Measurements from ENCODE around the gene FHIT. TPM values are rescaled to one million over a fixed set of nuclear protein-coding genes. Genes with fewer than 3 reads are reported as not detected.
A peak's percentile ranks its signal among the peaks of the same experiment; 100 is the strongest.

Gene FHIT
- total and polyA plus RNA-seq, 2 donors from 2014 or later, result 20.2 to 61.2 TPM

GRCh38 chr3:60752809-60753208, 498.4 kb downstream of the FHIT start:
- no peaks in the 10 kb centered on the region for H3K36me3 ChIP-seq (ENCODE audit: control insufficient read depth in 2 of 3, insufficient read depth in 3 of 3, low read length in 3 of 3)
- TF ChIP-seq, protein P1, sequence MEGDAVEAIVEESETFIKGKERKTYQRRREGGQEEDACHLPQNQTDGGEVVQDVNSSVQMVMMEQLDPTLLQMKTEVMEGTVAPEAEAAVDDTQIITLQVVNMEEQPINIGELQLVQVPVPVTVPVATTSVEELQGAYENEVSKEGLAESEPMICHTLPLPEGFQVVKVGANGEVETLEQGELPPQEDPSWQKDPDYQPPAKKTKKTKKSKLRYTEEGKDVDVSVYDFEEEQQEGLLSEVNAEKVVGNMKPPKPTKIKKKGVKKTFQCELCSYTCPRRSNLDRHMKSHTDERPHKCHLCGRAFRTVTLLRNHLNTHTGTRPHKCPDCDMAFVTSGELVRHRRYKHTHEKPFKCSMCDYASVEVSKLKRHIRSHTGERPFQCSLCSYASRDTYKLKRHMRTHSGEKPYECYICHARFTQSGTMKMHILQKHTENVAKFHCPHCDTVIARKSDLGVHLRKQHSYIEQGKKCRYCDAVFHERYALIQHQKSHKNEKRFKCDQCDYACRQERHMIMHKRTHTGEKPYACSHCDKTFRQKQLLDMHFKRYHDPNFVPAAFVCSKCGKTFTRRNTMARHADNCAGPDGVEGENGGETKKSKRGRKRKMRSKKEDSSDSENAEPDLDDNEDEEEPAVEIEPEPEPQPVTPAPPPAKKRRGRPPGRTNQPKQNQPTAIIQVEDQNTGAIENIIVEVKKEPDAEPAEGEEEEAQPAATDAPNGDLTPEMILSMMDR (IDR thresholded peaks at IDR 0.05; ENCODE audit: borderline replicate concordance, extremely low read depth, insufficient read depth), result no peak
- FAIRE-seq, result no peak

DNA sequence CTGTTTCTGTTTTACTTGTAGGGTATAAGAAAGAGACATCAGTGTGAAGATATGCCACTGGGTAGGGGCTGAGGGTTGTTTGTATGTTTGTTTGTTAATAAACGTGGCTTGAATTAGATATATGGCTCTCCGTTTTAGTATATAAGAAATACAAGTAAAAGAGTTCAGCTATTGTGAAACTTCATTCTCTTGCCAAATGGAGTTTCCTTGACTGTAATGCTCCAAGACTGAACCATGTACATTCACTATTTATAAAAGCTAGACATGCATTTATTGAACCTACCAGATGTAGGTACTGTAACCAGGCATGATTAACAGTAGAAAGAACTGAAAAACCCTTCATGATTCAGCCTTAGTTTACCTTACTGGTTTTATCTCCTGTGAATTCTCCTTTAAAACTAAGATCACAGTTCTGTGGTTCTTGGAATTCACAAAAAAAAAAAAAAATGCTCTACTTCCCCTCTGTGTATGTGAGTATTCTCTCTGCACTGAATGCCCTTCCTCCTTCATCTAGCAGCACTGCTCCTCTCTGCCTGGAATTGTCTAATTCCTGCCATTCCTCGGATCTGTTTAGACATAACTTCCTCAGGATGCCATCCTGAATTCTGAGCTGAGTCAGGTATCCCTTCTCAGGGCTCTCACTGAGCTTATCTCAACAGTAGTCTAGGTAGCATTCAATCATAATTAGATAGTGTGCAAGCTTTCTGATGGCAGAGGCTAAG, 504.4 kb downstream of the FHIT start:
- H3K27me3 ChIP-seq (ENCODE audit: control insufficient read depth, insufficient read depth, low read length), result no peaks in the 10 kb centered on the region
- H3K4me3 ChIP-seq (ENCODE audit: low read length in 3 of 3), result no peak overlapping the region
- H3K4me1 ChIP-seq (ENCODE audit: control insufficient read depth in 2 of 3, insufficient read depth in 2 of 3, low read depth in 1 of 3, low read length in 3 of 3), result peaks cover 0 to 6% (median 0%) of the 10 kb centered on the region in 3 donors
- H3K27ac ChIP-seq (ENCODE audit: low read depth in 2 of 2, low read length in 2 of 2), result no peak overlapping the region
- H3K9me3 ChIP-seq (ENCODE audit: control insufficient read depth in 2 of 3, insufficient read depth in 1 of 3, low read length in 3 of 3), result peaks cover 0 to 7% (median 0%) of the 10 kb centered on the region in 3 donors
- FAIRE-seq, result no peak
- intact Hi-C loops (cut with DNase I), result no loop called here
- no peaks in the 10 kb centered on the region for H3K36me3 ChIP-seq (ENCODE audit: control insufficient read depth in 2 of 3, insufficient read depth in 3 of 3, low read length in 3 of 3)
- H3K9ac ChIP-seq (ENCODE audit: low read length in 3 of 3), result no peak overlapping the region
- no peak for DNase-seq
- TF ChIP-seq, protein P1 (IDR thresholded peaks at IDR 0.05; ENCODE audit: borderline replicate concordance, extremely low read depth, insufficient read depth), result no peak

More at GRCh38 chr3:60752809-60753208, 498.4 kb downstream of the FHIT start:
- H3K4me3 ChIP-seq (ENCODE audit: low read length in 3 of 3), result no peak overlapping the region
- no peak for DNase-seq
- H3K27me3 ChIP-seq (ENCODE audit: control insufficient read depth, insufficient read depth, low read length), result no peaks in the 10 kb centered on the region
- H3K9me3 ChIP-seq (ENCODE audit: control insufficient read depth in 2 of 3, insufficient read depth in 1 of 3, low read length in 3 of 3), result peaks cover 0 to 7% (median 0%) of the 10 kb centered on the region in 3 donors
- H3K9ac ChIP-seq (ENCODE audit: low read length in 3 of 3), result no peak overlapping the region
- H3K4me1 ChIP-seq (ENCODE audit: control insufficient read depth in 2 of 3, insufficient read depth in 2 of 3, low read depth in 1 of 3, low read length in 3 of 3), result no peaks in the 10 kb centered on the region
- no peak overlapping the region for H3K27ac ChIP-seq (ENCODE audit: low read depth in 2 of 2, low read length in 2 of 2)
- intact Hi-C loops (cut with DNase I), result no loop called here

DNA sequence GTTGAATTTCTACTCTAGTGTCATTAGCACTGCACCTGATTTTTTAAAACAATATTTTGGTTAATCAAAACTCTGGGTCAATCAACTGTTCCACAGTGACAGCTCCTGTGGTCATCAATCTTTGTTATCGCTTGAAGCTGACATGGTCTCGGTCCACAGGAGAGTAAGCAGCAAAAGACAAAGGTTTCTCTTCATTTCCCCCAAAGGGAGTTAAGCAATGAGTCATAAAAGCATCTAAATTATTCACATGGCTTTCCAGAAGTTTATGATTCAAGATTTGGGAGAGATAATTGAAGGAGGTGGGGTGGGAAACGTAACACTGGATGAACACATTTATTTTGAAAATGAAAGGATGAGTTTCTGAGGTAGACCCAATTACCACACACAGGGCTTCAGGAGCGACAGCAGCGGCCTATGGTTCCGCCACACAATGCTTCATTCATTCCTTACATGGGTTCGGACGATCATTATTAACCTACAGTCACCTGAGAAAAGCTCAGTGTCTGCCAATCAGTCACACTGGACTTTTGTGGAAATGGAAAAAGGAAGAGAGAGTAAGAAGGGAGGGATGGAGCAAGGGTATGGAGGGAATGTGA, 505.1 kb downstream of the FHIT start:
- H3K27ac ChIP-seq (ENCODE audit: low read depth in 2 of 2, low read length in 2 of 2), result no peak overlapping the region
- no peak for FAIRE-seq

More for the DNA sequence above, 505.1 kb downstream of the FHIT start:
- TF ChIP-seq, protein P1 (IDR thresholded peaks at IDR 0.05; ENCODE audit: borderline replicate concordance, extremely low read depth, insufficient read depth), result no peak
- intact Hi-C loops (cut with DNase I), result no loop called here
- Histone ChIP-seq H3K4me1 (ENCODE audit: control insufficient read depth in 2 of 3, insufficient read depth in 2 of 3, low read depth in 1 of 3, low read length in 3 of 3) (peaks cover 0 to 10% (median 0%) of the 10 kb centered on the region in 3 donors), H3K9me3 (ENCODE audit: control insufficient read depth in 2 of 3, insufficient read depth in 1 of 3, low read length in 3 of 3) (peaks cover 0 to 7% (median 0%) of the 10 kb centered on the region in 3 donors), H3K9ac (ENCODE audit: low read length in 3 of 3) (no peak overlapping the region), H3K36me3 (ENCODE audit: control insufficient read depth in 2 of 3, insufficient read depth in 3 of 3, low read length in 3 of 3) (no peaks in the 10 kb centered on the region), H3K4me3 (ENCODE audit: low read length in 3 of 3) (no peak overlapping the region), H3K27me3 (ENCODE audit: control insufficient read depth, insufficient read depth, low read length) (no peaks in the 10 kb centered on the region)
- DNase-seq, result peak in 1 of 5 donors; percentile 31

All from kidney (tissue), 14 donors.